NCI-H2029 (cell line): ENCODE data around the gene UBALD1.
"Not testable (repeated sequence)": the region's sequence is repeated elsewhere in the genome, so short reads cannot be mapped to it uniquely, and the experiment has no call there.

Experiments used
- DNase-seq: peaks from one replicate; lab custom pipeline; 2025; lab: John Stamatoyannopoulos, UW

UBALD1 gene

DNA sequence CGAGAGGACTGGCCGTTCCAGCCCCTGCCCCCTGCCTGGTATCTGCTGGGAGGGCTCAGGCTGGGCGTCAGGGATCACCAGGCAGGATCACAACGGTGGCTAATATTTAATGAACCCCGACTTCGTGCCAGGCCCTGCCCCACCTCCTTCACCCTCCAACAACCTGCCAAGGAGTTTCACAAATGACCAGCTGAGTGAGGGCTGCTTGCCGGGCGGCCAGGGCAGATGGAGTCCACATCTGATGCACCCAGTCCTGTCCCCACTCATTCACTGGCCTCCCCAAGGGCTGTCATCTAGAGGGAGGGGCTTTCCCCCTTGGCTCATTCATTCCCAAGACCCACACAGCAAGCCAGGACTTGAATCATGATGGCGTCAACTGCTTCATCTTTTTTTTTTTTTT is 17.5 kb downstream of the UBALD1 start:
- no peak for DNase-seq

DNA sequence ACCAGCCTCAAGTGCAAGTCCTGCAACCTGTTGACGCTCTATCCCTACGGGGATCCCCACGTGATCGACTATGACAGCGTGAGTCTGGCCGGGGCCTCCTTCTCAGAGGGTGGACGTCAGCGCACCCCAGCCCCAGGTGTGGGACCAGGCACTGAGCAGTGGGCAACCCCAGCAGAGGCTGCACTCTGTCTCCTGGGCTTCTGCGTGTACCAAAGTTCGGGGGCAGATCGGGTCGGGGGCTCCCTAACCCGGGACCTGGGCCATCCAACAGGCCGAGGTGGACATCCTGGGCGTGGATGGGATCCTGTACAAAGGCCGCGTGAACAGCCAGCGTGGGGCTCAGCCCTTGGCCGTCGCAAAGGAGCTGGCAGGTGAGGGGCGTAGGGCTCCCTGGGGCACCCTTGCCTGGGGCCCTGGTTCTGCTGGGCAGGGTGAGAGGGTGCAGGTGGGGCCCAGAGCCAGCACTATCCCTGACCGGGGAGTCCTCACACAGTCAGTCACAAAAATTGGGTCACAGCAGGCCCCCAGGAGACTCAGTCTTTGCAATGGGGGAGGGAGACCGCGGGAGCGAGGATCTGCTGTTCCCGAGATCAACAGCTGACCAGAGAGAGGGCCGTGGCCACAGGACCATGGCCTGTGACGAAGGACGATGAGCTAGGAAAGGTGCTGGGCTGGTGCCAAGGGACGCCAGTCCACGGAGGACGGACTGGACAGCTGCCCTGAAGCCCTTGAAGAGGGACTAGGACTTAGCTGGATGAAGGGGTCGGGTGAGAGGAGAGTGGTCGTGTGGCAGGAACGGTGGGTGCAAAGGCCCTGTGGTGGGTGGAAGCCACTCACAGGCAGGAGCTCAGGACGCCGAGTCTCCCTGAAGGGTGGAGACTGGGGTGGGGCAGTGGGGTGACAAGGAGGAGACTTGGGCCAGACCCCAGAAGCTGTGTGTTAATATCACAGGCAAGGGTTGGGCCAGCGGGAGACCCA is 20.0 kb downstream of the UBALD1 start:
- DNase-seq, result no peak

DNA sequence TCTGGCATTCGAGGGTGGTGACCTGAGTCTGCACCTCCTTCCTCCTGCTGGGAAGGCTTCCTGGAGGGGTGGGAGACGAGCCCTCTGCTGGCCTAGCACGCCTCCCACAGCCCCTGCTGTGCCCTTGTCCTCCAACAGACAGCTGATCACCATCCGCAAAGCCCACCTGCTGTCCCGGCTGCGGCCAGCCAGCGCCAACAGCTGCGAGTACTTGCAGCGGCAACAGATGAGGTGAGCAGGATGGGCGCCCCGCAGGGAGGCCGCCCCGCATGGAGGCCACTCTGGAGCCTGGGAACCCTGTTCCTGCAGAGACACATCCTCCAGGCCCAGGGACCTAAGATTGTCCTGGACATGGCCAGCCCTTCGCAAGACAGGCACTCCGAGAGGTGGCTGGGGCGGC is 21.6 kb downstream of the UBALD1 start:
- no peak for DNase-seq

DNA sequence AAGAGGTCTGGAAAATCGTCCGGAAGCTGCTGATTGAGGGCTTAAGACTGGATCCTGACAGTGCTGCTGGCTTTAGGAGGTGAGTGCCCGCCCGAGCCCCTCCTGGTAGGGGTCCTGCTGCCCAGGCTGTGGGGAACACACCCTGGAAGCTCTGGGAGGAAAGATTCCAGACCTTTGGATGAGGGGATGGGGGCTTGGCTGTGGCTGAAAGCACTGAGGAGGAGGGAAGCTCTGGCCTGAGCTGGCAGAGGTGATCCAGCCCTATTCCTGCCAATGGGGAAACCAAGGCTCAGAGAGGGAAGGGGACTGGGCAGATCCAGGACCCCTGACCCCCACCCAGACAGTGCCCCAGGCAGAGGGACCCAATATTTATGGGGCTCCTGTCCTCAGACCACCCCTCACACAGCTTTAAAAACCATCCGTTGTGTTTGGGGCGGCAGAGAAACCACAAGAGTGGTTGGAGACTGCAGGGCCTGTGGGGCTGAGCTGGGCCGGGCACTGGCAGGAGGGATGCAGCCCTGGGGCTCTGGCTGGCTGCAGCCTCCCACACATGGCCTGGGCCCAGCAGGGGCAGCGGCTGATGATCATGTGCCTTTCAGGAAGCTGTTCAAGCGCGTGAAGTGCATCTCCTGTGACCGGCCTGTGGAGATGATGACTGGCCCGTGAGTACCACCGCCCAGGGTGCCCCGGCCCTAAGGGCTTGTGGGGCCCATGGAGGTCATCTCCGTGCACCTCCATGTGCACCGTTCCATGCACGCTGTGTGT is 22.8 kb downstream of the UBALD1 start:
- DNase-seq, result no peak

DNA sequence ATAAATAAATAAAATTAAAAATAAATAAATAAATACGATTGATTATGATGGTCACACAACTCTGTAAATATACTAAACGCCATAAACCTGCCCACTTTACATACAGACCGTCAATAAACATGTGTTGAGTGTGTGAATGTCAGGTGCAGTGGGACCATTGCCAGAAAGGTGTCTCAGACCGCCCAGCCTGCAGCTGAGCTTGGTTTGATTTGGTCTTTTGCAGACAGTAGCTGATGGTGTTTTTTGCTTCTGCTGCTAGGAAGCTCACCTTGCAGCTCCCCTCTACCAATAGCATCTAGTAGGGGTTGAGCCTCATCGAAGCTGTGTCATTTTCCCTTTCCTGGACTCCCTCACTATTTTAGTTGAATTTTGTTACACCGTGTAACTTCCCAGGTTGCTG is 23.5 kb downstream of the UBALD1 start:
- DNase-seq, result peak; percentile 38

DNA sequence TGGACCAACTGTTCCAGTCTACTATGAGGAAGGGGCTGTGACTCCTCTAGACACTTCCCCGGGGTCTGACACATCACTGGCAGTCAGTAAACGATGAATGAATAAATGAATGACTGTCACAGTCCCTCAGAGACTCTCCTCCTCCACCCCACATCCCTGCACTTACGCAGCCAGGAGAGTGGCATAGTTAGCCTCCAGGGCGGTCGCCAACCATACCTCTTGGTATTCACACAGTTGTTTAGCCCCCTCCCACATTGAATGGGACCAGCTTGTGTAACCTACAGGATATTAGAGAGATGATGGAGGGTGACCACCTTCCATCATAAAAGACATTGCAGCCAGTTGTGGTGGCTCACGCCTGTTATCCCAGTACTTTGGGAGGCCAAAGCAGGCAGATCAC is 25.7 kb downstream of the UBALD1 start:
- no peak for DNase-seq

DNA sequence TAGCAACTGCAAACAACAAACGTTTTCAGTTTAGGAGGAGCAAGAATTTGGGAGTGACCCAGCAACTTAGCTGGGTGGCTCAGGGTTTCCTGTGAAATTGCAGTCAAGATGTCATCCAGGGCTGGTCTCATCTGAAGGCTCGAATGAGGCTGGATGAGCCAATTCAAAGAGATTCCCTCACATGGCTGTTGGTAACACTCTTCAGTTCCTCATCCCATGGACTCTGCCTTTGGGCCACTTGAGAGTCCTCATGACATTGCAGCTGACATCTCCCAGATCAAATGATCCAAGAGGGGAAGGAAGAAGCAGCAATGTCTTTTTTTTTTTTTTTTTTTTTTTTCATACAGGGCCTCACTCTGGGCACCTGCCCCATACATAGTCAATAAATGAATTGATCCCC is 26.3 kb downstream of the UBALD1 start:
- no peak for DNase-seq

DNA sequence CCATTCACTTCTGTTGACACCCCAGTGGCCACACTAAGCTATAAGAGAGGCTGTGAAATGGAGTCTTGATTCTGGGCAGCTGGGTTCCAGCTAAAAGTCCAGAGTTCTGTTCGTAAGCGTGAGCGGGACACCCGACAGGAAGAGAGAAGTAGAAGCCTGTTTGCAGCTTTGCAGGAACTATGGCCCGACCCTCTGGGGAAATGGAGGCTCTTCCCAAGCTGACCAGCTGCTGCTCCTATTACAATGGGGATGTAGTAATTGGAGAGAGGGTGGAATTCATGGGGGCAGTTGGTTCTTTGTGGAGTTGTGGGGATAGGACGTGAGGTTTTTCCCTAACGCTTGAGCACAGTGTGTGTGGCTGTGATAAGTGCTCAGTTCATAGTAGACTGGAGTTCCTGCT is 28.4 kb downstream of the UBALD1 start:
- no peak for DNase-seq

DNA sequence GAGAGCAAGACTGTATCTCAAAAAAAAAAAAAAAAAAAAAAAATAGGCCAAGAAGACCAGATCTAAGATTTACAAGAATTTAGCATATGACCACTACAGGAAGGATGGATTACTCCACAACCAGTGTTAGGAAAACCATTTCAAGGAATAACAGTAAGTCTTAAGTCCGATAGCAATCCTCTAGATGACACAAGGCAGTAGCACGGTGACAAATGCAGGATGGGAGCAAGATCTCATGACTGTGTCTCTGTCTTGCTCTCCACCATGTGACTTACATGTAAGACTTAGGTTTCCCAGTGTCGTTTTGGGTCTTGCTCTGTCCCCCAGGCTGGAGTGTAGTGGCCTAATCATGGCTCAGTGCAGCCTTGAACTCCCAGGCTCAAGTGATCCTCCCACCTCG is 30.8 kb downstream of the UBALD1 start:
- DNase-seq, result no peak

DNA sequence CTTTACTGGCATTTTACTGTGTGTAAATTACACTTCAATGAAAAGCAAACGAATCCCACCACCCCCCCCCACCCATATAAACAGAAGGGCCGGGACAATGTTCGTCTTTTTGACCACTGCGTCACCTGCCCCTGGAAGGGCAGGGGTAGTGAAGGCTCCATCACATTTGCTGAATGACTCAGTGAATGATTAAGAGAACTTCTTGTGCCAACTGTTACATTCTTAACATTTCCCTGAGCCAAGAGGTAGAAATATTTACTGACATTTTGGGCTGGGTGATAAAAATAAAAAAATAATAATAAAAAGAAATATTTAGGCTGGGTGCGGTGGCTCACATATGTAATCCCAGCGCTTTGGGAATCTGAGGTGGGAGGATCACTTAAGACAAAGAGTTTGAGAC is 34.4 kb downstream of the UBALD1 start:
- DNase-seq, result no peak

DNA sequence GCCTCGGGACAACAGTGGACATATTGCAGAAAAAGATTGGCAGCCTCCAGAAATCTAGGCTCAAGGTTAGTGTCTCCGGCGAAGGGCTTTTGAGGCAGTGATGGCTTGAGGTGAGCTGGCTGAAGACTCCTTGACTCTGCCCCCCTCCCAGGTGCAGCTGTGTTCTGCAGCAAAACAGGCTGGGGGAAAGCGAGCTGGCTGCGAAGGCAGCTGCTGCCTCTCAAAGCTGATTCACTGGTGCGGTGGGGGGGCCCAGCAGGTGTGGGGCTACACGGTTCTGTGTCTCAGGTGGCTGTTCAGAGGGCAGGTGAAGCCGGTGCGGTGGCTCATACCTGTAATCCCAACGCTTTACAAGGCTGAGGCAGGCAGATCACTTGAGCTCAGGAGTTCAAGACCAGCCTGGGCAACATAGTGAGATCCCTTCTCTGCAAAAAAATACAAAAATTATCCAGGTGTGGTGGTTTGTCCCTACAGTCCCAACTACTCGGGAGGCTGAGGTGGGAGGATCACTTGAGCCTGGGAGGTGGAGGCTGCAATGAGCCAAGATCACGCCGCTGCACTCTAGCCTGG is 35.6 kb downstream of the UBALD1 start:
- peak; percentile 77 for DNase-seq

DNA sequence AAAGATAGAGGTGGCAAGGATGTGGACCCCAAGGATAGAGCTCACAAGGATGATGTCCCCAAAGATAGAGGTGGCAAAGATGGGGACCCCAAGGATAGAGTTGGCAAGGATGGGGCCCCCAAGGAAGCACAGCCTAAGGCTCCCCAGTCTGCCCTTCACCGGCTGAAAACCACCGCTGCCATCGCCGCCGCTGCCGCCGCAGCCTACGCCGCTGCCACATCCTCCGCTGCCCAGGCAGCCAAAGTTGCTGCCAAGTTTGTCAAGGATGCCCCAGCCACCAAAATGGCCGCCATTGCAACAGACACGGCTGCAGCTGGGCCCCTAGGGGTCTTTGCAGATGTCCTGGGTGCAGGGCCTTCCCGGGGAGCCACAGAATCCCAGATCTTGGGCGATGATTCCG is 38.7 kb downstream of the UBALD1 start:
- no peak for DNase-seq

DNA sequence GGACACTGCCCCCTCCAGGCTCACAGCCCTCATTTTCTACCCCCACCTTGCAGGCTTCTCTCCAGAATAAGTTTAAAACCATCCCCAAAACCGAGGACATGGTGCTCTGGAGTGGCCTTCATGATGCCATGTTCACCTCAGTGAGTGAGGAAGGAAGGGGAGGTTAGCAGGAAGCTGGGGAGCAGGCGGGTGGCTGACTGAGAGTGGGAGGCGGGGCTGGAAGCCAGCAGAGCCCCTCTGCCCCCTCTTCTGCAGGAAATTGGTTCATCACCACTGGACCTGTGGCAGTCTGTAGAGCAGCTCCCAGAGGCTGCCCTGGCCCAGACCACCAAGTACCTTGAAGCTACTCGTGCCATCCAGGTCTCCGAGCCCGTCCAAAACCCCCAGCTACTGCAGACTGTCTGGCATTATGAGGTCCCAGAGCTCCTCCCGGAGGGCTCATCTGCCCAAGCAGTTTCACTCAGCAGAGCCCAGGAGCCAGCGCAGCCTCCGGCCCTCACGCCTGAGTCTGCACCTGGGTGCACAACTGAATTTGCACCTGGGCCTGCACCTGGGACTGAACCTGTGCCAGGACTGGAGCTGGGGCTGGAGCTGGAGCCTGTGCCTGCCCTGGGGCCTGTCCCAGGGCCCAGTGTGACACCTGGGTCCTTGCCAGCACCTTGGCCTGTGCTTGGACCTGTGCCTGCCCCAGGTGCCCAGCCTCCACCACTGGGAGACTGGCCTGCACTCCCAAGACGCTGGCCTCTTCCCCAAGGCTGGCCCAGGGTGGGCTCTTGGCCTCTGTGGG is 39.6 kb downstream of the UBALD1 start:
- no peak for DNase-seq

DNA sequence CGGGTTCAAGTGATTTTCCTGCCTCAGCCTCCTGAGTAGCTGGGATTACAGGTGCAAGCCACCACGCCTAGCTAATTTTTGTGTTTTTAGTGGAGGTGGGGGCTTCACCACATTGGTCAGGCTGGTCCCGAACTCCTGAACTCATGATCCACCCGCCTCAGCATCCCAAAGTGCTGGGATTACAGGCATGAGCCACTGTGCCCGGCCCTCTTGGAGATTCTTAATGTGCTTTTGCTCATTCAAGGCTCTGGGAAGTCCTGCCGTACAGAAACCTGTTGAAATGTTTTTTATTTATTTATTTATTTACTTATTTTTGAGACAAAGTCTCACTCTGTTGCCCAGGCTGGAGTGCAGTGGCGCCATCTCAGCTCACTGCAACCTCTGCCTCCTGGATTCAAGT is 40.8 kb downstream of the UBALD1 start:
- not testable (repeated sequence) for DNase-seq

DNA sequence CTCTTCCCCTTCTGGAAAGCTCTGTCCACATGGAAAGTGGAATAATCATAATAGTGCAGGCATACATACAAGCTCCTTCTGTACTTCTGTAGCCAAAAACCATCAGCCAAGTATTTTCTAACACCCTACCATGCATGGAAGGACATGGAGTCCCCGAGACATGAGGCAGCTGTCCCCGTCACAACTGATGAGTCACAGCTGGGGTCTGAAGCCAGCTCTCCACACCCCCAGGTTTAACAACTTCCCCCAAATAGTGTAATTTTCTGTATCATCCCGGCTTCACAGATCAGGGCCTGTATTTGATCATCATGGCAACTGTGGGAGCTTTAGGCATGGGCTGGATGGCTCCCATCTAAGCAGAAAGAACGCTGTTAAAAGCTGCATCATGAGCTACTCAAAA is 42.0 kb downstream of the UBALD1 start:
- no peak for DNase-seq

DNA sequence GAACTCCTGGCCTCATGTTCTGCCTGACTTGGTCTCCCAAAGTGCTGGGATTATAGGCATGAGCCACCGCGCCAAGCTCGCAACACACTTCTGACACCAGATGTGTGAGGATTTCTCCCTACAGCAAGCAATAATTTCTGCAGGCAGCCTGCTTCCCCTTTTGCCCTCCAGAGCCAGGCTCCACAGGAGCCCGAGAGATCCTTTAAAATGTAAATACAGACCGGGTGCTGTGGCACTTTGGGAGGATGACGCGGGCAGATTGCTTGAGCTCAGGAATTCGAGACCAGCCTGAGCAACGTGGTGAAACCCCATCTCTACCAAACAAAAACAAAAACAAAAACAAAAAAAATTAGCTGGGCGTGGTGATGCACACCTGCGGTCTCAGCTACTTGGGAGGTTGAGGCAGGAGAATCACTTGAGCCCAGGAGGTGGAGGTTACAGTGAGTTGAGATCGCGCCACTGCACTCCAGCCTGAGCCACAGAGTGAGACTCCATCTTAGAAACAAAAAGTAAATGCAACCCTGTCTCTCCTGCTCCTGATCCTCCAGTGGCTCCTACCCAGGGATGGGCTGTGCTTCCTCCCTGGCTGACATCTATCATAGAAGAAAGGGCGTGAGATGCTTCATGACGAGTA is 43.9 kb downstream of the UBALD1 start:
- DNase-seq, result no peak

DNA sequence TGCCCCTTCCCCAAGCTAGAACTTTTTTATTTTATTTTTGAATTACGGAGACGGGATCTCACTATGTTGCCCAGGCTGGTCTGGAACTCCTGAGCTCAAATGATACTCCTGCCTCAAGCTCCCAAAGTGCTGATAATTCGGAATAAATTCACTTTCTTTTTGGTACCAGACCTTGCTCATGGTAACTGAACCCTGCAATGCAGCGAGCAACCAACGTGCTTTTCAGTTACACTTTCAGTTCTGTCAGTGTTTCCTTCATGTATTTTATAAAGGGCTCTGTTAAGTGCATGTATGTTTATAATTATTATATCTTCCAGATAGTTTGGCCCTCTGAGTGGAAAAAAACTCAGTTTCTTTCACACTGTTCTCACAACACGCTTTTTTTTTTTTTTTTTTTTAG is 44.6 kb downstream of the UBALD1 start:
- no peak for DNase-seq

DNA sequence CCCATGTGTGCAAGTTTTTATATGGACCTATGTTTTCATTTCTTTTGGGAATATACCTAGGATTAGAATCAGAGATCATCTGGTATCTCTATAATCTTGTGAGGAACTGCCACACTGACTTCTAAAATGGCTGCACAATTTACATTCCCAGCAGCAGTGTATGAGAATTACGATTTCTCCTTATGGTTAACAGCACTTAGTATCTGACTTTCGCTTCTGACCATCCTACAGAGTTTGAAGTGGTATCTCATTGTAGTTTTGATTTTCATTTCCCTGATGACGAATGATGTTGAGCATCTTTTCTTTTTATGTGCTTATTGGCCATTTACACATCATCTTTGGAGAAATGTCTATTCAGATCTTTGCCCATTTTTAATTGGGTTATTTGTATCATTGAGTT is 48.5 kb downstream of the UBALD1 start:
- DNase-seq, result no peak

DNA sequence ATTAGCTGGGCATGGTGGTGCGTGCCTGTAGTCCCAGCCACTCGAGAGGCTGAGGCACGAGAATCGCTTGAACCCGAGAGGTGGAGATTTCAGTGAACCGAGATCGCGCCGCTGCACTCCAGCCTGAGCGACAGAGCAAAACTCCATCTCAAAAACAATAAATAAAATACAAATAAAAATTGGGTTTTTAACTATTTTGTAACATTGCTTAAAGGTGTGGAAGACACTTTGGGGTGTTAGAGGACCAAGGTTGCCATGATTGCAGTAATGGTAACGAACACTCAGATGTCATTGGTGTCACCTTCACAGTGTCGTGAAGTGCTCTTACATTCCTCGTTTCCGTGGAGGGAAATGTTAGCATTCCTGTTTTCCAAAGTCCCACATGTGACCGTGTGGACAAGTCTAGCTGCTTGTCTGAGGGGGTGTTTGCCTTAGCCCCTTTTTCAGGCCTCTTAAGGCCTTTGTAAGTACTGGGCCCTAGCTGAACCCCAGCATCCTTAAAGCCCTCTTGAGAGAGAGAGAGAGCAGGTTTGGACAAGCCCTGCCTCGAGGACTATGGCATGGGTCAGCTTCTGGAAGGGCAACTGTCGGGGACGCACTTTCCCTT is 49.9 kb downstream of the UBALD1 start:
- DNase-seq, result no peak

DNA sequence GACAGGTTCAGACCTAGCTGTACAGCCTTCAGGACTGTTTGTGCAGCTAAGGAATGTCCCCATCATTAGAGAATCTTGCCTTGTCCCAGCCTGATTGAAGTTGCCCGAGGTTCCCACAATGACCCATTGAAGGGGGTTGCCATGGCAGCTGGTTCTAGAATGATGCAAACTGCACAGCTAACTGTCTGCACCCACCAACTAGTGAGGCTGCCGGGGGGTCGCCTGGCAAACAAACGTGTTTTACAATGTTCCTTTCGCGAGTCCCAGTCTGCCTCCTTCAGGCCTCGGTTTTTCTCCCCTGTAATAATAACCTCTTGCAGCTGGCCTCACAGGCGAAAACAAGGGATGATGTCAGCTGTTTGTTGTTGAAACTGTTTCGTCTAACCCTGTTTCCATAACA is 53.1 kb downstream of the UBALD1 start:
- no peak for DNase-seq
